ENCODE results near the gene CD151. TPM values are rescaled to one million over a fixed set of nuclear protein-coding genes. Genes with fewer than 3 reads are reported as not detected.

Gene CD151
- total and polyA plus RNA-seq, 9 donors = 133 to 178 (median 147) TPM

GRCh38 chr11:789943-790342 is 42.8 kb upstream of the CD151 start, which contains the start of gene CEND1:
CEND1 (minus strand) TSS chr11:790090; CDS start chr11:788576, 1,514 bp downstream.
- WGBS (ENCODE audit: insufficient coverage) = under 1% methylated on average over 39 of the region's 44 CpGs
- Histone ChIP-seq H3K36me3 (ENCODE audit: control insufficient read depth, insufficient read depth, low read length) (peaks cover 32% of the 10 kb centered on the region), H3K4me1 (ENCODE audit: control insufficient read depth, insufficient read depth, low read length) (peaks cover 39% of the 10 kb centered on the region), H3K27me3 (ENCODE audit: control insufficient read depth, insufficient read depth, low read length) (peaks cover 18% of the 10 kb centered on the region), H3K4me3 (ENCODE audit: low read length) (no peak within 1 kb of the TSS), H3K9me3 (replicated peaks; ENCODE audit: control insufficient read depth, low read depth, low read length) (no peaks in the 10 kb centered on the region), H3K27ac (ENCODE audit: low read length) (no peak within 1 kb of the TSS)
- DNase-seq = no peak

- Histone ChIP-seq H3K9me3 (replicated peaks; ENCODE audit: control insufficient read depth, low read depth, low read length) (no peaks in the 10 kb centered on the region), H3K4me3 (ENCODE audit: low read length) (no peak overlapping the region), H3K36me3 (ENCODE audit: control insufficient read depth, insufficient read depth, low read length) (peaks cover 32% of the 10 kb centered on the region), H3K4me1 (ENCODE audit: control insufficient read depth, insufficient read depth, low read length) (peaks cover 47% of the 10 kb centered on the region), H3K27me3 (ENCODE audit: control insufficient read depth, insufficient read depth, low read length) (peaks cover 18% of the 10 kb centered on the region), H3K27ac (ENCODE audit: low read length) (no peak overlapping the region)
- DNase-seq = no peak
- WGBS (ENCODE audit: insufficient coverage) = 58% methylated on average over 17 of the region's 18 CpGs
Measured at GRCh38 chr11:790721-791564, 41.8 kb upstream of the CD151 start.

- H3K27me3 ChIP-seq (ENCODE audit: control insufficient read depth, insufficient read depth, low read length) = peaks cover 18% of the 10 kb centered on the region
- H3K4me1 ChIP-seq (ENCODE audit: control insufficient read depth, insufficient read depth, low read length) = peaks cover 47% of the 10 kb centered on the region
- 90% methylated on average over 46 of the region's 49 CpGs for WGBS (ENCODE audit: insufficient coverage)
Measured at GRCh38 chr11:791658-792534, 40.9 kb upstream of the CD151 start.

GRCh38 chr11:792535-792821 is 40.3 kb upstream of the CD151 start:
- 90% methylated on average over 15 of the region's 15 CpGs for WGBS (ENCODE audit: insufficient coverage)
- DNase-seq = no peak
- no peak overlapping the region for H3K27ac ChIP-seq (ENCODE audit: low read length)
- H3K36me3 ChIP-seq (ENCODE audit: control insufficient read depth, insufficient read depth, low read length) = peaks cover 32% of the 10 kb centered on the region
- H3K27me3 ChIP-seq (ENCODE audit: control insufficient read depth, insufficient read depth, low read length) = peaks cover 18% of the 10 kb centered on the region
- peaks cover 52% of the 10 kb centered on the region for H3K4me1 ChIP-seq (ENCODE audit: control insufficient read depth, insufficient read depth, low read length)
- H3K9me3 ChIP-seq (replicated peaks; ENCODE audit: control insufficient read depth, low read depth, low read length) = no peaks in the 10 kb centered on the region
- no peak overlapping the region for H3K4me3 ChIP-seq (ENCODE audit: low read length)

More at GRCh38 chr11:791658-792534, 40.9 kb upstream of the CD151 start:
- H3K4me3 ChIP-seq (ENCODE audit: low read length) = no peak overlapping the region
- peaks cover 32% of the 10 kb centered on the region for H3K36me3 ChIP-seq (ENCODE audit: control insufficient read depth, insufficient read depth, low read length)
- no peaks in the 10 kb centered on the region for H3K9me3 ChIP-seq (replicated peaks; ENCODE audit: control insufficient read depth, low read depth, low read length)
- H3K27ac ChIP-seq (ENCODE audit: low read length) = no peak overlapping the region
- DNase-seq = no peak

- WGBS (ENCODE audit: insufficient coverage) = 91% methylated on average over 12 of the region's 13 CpGs
- Histone ChIP-seq H3K4me3 (ENCODE audit: low read length) (no peak overlapping the region), H3K36me3 (ENCODE audit: control insufficient read depth, insufficient read depth, low read length) (peaks cover 32% of the 10 kb centered on the region), H3K27ac (ENCODE audit: low read length) (no peak overlapping the region), H3K4me1 (ENCODE audit: control insufficient read depth, insufficient read depth, low read length) (peaks cover 55% of the 10 kb centered on the region), H3K9me3 (replicated peaks; ENCODE audit: control insufficient read depth, low read depth, low read length) (no peaks in the 10 kb centered on the region), H3K27me3 (ENCODE audit: control insufficient read depth, insufficient read depth, low read length) (peaks cover 18% of the 10 kb centered on the region)
- DNase-seq = no peak
Measured at GRCh38 chr11:792873-793272, 39.9 kb upstream of the CD151 start.

- no peak for DNase-seq
- Histone ChIP-seq H3K4me3 (ENCODE audit: low read length) (no peak overlapping the region), H3K27me3 (ENCODE audit: control insufficient read depth, insufficient read depth, low read length) (peaks cover 14% of the 10 kb centered on the region)
Measured at GRCh38 chr11:793556-793955, 39.2 kb upstream of the CD151 start.

GRCh38 chr11:794013-794765 is 38.6 kb upstream of the CD151 start:
- H3K27me3 ChIP-seq (ENCODE audit: control insufficient read depth, insufficient read depth, low read length) = peaks cover 8% of the 10 kb centered on the region
- 80% methylated on average over 30 of the region's 31 CpGs for WGBS (ENCODE audit: insufficient coverage)
- no peak for DNase-seq
- H3K4me1 ChIP-seq (ENCODE audit: control insufficient read depth, insufficient read depth, low read length) = peaks cover 53% of the 10 kb centered on the region
- H3K4me3 ChIP-seq (ENCODE audit: low read length) = no peak overlapping the region
- H3K36me3 ChIP-seq (ENCODE audit: control insufficient read depth, insufficient read depth, low read length) = peaks cover 32% of the 10 kb centered on the region
- H3K27ac ChIP-seq (ENCODE audit: low read length) = no peak overlapping the region
- no peaks in the 10 kb centered on the region for H3K9me3 ChIP-seq (replicated peaks; ENCODE audit: control insufficient read depth, low read depth, low read length)

More at GRCh38 chr11:793556-793955, 39.2 kb upstream of the CD151 start:
- H3K27ac ChIP-seq (ENCODE audit: low read length) = no peak overlapping the region
- 89% methylated on average over 6 of the region's 7 CpGs for WGBS (ENCODE audit: insufficient coverage)
- no peaks in the 10 kb centered on the region for H3K9me3 ChIP-seq (replicated peaks; ENCODE audit: control insufficient read depth, low read depth, low read length)
- H3K4me1 ChIP-seq (ENCODE audit: control insufficient read depth, insufficient read depth, low read length) = peaks cover 59% of the 10 kb centered on the region
- H3K36me3 ChIP-seq (ENCODE audit: control insufficient read depth, insufficient read depth, low read length) = peaks cover 32% of the 10 kb centered on the region

- H3K27ac ChIP-seq (ENCODE audit: low read length) = no peak overlapping the region
- no peak for DNase-seq
- peaks cover 48% of the 10 kb centered on the region for H3K4me1 ChIP-seq (ENCODE audit: control insufficient read depth, insufficient read depth, low read length)
- WGBS (ENCODE audit: insufficient coverage) = 60% methylated on average over 27 of the region's 38 CpGs
- no peak overlapping the region for H3K4me3 ChIP-seq (ENCODE audit: low read length)
- H3K9me3 ChIP-seq (replicated peaks; ENCODE audit: control insufficient read depth, low read depth, low read length) = no peaks in the 10 kb centered on the region
- peaks cover 1% of the 10 kb centered on the region for H3K27me3 ChIP-seq (ENCODE audit: control insufficient read depth, insufficient read depth, low read length)
- peaks cover 37% of the 10 kb centered on the region for H3K36me3 ChIP-seq (ENCODE audit: control insufficient read depth, insufficient read depth, low read length)
Measured at GRCh38 chr11:794766-795633, 37.8 kb upstream of the CD151 start.
